ENCODE results near the gene TTLL5.
"Not testable (repeated sequence)": the region's sequence is repeated elsewhere in the genome, so short reads cannot be mapped to it uniquely, and the experiment has no call there.

Gene TTLL5

GRCh38 chr14:75649337-75649736 is 11.7 kb upstream of the TTLL5 start:
- no peak for DNase-seq
- intact Hi-C loops (cut with DNase I): no loop called here

- intact Hi-C loops (cut with DNase I): no loop called here
Measured at GRCh38 chr14:75649773-75650172, 11.3 kb upstream of the TTLL5 start.

GRCh38 chr14:75650253-75651058 is 10.6 kb upstream of the TTLL5 start:
- DNase-seq: no peak
- intact Hi-C loops (cut with DNase I): no loop called here

More at GRCh38 chr14:75649773-75650172, 11.3 kb upstream of the TTLL5 start:
- no peak for DNase-seq

- DNase-seq: no peak
- intact Hi-C loops (cut with DNase I): no loop called here
Measured at GRCh38 chr14:75653563-75653962, 7.5 kb upstream of the TTLL5 start.

GRCh38 chr14:75654127-75654732 is 6.8 kb upstream of the TTLL5 start:
- intact Hi-C loops (cut with DNase I): loop anchor here (1.0 kb wide), 1 partner anchor 77 kb away; no protein-coding TSS in a partner anchor
- DNase-seq: peak; percentile 55 to 96 (median 85)

- intact Hi-C loops (cut with DNase I): no loop called here
- DNase-seq: no peak
Measured at GRCh38 chr14:75655235-75655634, 5.8 kb upstream of the TTLL5 start.

GRCh38 chr14:75657331-75657730 is 3.7 kb upstream of the TTLL5 start:
- intact Hi-C loops (cut with DNase I): no loop called here
- no peak for DNase-seq

- intact Hi-C loops (cut with DNase I): no loop called here
Measured at GRCh38 chr14:75658957-75659356, 2.1 kb upstream of the TTLL5 start.

GRCh38 chr14:75660238-75660629 is 812 bp upstream of the TTLL5 start:
- DNase-seq: no peak
- intact Hi-C loops (cut with DNase I): no loop called here

More at GRCh38 chr14:75658957-75659356, 2.1 kb upstream of the TTLL5 start:
- no peak for DNase-seq

GRCh38 chr14:75661499-75661814 is 411 bp downstream of the TTLL5 start:
- DNase-seq: peak in 1 of 10 donors; percentile 19
- intact Hi-C loops (cut with DNase I): no loop called here

- intact Hi-C loops (cut with DNase I): no loop called here
- DNase-seq: no peak
Measured at GRCh38 chr14:75662966-75663365, 1.9 kb downstream of the TTLL5 start.

- DNase-seq: no peak
- intact Hi-C loops (cut with DNase I): no loop called here
Measured at GRCh38 chr14:75667099-75667765, 6.2 kb downstream of the TTLL5 start.

- DNase-seq: no peak
- intact Hi-C loops (cut with DNase I): no loop called here
Measured at GRCh38 chr14:75672605-75673192, 11.7 kb downstream of the TTLL5 start.

GRCh38 chr14:75673345-75674035 is 12.4 kb downstream of the TTLL5 start:
- intact Hi-C loops (cut with DNase I): no loop called here
- no peak for DNase-seq

GRCh38 chr14:75675265-75675960 is 14.4 kb downstream of the TTLL5 start:
- intact Hi-C loops (cut with DNase I): no loop called here
- no peak for DNase-seq

- DNase-seq: no peak
- intact Hi-C loops (cut with DNase I): no loop called here
Measured at GRCh38 chr14:75685910-75686309, 24.9 kb downstream of the TTLL5 start.

GRCh38 chr14:75689012-75689411 is 28.0 kb downstream of the TTLL5 start:
- no peak for DNase-seq
- intact Hi-C loops (cut with DNase I): no loop called here

- intact Hi-C loops (cut with DNase I): no loop called here
- no peak for DNase-seq
Measured at GRCh38 chr14:75690010-75690409, 29.0 kb downstream of the TTLL5 start.

- DNase-seq; intact Hi-C loops (cut with DNase I): not testable (repeated sequence)
Measured at GRCh38 chr14:75695025-75695424, 34.0 kb downstream of the TTLL5 start.

- intact Hi-C loops (cut with DNase I): no loop called here
- DNase-seq: no peak
Measured at GRCh38 chr14:75697386-75697785, 36.3 kb downstream of the TTLL5 start.

Data from posterior cingulate gyrus (tissue), 11 donors.